NCI-H446 (cell line): ENCODE measurements around the gene ZNF329.
"Not testable (repeated sequence)": the region's sequence is repeated elsewhere in the genome, so short reads cannot be mapped to it uniquely, and the experiment has no call there.

ENCODE experiments used
- DNase-seq, 2 experiments: peaks; one replicate each; lab custom pipeline; 2025; lab: John Stamatoyannopoulos, UW

ZNF329 gene

DNA sequence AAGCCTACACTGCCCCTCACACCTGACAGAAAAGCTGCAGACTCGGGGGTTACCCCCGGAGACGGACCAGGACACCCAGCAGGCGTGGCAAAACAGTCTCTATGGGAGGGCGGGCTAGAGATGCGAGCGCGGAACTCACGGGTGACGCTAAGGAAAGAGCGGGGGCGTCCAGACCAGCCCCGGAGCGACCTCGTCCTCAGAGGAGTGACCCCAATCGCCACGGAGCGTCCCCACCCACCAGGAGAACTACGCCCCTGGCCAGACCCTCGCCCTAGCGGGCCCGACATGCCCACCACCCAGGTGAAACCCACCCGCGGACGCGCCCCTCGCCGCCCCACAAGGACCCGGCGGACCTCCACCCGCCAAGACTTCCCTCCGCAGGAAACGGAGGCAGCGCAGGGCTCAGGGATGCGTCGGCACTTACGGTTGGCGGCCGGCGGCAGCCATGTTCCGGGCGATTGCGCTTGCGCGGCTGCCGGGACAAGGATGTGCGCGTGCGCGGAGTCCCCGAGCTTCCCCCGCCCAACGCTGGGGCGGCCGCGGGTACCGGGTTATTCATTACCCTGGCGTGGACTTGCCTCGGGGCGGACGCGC is at the start of gene ZNF329:
Gene ZNF329, minus strand, starts transcription at position 462 of the 594 bp plus-strand sequence. CDS start 21,286 bp downstream, outside the sequence.
- peak; percentile 52 to 89 for DNase-seq

DNA sequence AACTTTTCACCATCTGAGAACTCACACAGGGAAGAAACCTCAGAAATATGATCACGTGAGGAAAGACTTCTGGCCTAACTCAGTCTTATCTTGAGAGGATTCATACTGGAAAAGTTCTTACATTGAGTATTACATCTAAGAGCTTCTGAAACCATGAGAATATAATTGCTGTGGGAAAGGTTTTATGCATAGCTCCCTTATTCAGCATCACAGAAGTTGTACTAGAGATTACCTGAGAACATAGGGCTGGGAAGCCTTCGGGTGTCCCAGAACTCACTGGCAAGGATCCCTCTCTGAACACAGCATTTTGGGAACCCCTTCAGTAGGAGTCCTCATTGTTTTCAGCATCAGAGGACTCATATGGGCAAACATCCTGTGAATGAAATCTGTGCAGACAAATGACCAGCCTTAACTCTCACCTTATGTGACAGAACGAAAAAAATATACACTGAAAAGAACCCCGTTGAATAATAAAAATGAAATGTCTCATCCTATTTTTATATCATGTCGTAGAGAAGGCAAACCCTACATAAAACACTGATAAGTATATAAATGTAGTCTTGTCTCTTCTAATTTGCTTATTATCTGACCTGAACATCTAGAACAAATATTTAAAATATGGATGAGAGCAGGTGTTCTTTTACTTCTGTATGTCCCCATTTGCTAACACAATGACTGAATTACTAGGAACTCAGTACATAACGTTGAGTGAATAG is 46.5 kb upstream of the ZNF329 start:
- no peak for DNase-seq

DNA sequence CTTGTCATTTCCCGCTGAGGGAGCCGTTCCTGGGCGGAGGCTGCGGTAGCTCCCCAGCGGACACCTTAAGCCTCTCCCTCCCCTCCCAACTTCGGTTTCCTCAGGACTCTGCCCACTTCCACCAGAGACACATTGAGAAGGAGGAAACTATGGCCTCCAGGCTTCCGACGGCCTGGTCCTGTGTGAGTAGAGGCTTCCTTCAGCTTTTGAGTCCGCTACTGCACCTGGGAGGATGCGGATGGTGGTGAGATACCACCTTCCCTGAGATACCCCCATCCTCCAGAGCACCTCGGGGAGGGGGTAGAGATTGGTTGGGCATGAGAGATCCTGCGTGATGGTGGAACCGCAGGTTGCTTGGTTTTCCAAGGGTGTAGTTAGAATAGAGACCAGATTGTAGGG is 33.2 kb upstream of the ZNF329 start:
- DNase-seq: no peak

DNA sequence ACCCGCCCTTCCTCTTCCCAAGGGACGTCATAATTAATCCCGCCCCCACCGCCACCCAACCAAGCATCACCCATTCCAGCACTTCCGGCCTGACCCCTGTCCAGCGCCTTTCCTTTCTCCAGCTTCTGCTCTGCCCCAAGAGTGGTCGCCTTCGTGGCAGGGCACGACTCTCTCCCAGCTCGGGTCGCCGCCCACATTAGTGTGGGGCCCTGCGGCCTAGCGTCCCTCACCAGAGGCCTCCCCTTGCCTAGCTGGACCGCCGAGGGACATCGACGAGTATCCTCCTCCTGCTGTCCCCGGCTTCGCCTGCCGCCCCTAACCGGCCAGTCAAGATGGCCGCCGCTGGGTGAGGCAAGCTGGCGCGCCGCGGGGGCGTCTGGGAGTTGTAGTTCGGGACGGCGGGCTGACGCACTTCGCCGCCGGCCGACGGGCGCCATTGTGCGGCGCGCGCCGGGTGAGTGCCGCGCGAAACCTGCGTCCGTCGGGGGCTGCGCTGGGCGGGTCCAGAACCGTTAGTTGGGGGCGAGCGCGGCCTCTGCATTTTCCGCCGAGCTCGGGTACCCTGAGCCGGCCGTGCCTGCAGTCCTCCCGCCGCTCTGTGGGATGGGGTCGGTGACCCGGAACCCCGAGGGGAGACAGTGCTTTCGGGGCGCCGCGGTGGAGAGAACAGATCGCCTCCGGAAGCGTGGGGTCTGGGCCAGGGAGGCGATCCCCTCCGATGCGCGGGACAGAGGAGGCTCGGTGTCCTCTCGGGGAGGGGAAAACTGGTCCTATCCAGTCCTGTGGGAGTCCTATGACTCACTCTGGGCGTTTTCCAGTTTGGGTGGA is 32.6 kb upstream of the ZNF329 start, which contains the start of gene ZNF274:
Gene ZNF274, plus strand, starts transcription at position 73 of the 828 bp plus-strand sequence. CDS start 905 bp downstream, outside the sequence.
- DNase-seq: peak; percentile 76 to 96

DNA sequence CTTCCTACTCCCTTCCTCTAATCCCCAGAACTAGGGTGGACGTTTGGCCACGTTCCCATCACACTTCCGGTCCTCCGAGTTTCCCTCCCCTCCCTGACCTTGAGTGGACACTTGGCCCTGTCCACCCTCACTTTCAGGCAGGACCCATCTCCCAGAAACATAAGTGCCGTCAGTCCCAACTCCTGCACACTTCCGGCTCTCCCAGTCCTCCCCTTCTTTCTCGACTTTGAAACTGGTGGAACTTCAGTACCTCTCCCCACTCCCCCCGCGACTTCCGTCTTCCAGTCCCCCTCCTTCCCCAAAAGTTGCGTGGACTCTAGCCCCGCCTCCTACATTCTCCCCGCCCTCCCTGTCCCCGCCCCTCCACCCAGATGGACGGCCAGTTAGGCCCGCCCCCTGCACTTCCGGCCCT is 32.0 kb upstream of the ZNF329 start:
- DNase-seq: peak in 1 of 2 experiments; percentile 88

DNA sequence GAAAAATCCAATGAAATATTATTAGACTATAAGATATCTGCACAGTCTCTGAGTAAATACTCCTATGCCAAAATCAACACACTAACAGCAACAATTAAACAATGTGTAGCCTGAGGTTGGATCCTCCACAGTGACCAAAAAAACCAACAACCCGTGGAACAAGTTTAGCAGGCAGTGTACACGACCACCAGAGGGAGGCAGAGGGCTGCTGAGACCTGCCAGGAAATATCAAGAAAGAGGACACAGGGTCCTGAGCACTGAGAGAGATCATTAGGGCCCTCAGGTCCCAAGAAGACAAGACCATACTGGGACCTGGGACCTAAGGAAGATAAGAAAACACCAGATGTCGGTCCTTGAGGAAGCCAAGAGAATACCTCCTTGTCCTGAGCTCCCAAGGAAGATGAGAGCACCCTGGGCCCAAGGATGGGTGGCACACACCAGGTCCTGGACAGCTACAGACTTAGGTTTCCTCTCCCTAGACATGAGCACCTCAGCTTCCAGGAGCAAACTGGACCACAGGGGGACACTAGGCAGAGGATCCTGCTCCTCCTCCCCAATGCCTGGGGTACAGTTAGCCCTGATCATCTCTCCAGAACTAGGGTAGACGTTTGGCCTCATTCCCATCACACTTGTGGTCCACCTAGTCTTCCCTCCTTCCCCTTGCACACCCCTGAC is 31.4 kb upstream of the ZNF329 start:
- DNase-seq: peak; percentile 20 to 56

DNA sequence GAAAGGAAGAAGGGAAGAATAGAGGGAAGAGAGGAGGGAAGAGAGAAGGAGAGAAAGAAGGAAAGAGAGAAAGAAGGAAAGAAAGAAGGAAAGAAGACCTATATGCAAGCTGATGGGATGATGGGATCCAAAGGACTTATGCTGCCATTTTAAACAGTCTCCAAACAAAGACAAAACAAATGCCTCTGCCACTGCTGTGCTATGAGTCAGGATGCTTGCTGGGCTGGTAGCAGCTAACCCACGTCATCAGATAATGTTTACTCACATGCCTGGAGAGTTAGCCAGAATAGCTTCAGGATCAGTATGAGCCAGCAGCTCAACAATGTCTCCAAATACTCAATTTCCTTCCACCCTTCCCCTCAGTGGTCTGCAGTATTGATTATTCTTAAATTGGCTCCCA is 20.3 kb upstream of the ZNF329 start:
- no peak for DNase-seq

DNA sequence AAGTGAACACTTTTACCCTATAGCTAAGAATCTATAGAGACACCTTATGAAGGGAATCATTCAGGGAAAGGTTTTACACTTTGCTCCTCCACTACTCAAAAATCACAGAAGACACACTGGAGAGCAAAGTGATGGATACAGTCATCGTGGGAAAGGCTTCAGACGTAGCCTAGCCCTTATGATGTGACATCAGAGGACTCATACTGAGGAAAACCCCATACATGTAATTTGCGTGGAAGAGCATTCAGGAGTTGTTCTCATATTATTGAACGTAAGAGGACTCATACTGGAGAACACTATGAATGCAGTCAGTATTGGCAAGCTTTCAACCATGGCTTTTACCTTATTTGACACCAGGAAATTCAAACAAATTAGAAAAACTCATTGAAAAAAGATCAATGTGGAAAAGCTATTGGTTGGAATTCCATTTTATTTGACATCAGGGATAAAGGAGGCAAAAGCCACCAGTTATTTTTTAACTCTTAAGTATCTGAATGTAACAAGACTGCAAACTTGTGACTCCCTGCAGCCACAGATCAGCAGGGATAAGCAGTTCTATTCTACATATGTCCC is 16.2 kb upstream of the ZNF329 start:
- no peak for DNase-seq

DNA sequence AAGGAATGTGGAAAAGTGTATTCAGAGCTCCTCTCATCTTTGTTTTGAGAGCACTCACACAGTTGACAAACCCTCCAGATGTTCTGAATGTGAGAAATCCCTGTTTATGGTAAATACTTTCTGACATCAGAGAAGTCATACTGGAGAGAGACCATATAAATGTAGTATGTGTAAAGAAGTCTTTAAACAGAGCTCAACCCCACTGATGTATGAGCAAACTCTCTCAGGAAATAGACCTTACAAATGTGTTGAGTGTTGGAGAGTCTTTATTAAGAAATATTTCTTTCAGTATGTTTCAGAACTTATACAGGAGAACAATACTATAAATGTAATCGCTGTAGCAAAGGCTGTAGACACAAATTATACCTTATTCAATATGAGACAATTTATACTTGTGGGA is 15.7 kb upstream of the ZNF329 start:
- DNase-seq: no peak

DNA sequence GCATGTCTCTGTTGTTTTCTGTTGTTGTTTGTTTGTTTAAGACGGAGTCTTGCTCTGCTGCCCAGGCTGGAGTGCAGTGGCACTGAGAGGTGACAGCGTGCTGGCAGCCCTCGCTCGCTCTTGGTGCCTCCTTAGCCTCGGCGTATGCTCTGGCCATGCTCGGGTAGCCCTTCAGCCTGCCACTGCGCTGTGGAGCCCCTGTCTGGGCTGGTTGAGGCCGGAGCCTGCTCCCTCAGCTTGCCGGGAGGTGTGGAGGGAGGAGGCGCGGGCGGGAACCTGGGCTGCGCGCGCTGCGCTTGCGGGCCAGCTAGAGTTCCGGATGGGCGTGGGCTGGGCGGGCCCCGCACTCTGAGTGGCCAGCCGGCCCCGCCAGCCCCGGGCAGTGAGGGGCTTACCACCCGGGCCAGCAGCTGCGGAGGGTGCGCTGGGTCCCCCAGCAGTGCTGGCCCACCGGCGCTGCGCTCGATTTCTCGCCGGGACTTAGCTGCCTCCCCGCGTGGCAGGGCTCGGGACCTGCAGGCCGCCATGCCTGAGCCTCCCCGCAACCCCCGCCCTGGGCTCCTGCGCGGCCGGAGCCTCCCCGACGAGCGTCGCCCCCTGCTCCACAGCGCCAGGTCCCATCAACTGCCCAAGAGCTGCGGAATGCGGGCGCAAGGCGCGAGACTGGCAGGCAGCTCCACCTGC is 6.6 kb upstream of the ZNF329 start:
- DNase-seq: no peak

DNA sequence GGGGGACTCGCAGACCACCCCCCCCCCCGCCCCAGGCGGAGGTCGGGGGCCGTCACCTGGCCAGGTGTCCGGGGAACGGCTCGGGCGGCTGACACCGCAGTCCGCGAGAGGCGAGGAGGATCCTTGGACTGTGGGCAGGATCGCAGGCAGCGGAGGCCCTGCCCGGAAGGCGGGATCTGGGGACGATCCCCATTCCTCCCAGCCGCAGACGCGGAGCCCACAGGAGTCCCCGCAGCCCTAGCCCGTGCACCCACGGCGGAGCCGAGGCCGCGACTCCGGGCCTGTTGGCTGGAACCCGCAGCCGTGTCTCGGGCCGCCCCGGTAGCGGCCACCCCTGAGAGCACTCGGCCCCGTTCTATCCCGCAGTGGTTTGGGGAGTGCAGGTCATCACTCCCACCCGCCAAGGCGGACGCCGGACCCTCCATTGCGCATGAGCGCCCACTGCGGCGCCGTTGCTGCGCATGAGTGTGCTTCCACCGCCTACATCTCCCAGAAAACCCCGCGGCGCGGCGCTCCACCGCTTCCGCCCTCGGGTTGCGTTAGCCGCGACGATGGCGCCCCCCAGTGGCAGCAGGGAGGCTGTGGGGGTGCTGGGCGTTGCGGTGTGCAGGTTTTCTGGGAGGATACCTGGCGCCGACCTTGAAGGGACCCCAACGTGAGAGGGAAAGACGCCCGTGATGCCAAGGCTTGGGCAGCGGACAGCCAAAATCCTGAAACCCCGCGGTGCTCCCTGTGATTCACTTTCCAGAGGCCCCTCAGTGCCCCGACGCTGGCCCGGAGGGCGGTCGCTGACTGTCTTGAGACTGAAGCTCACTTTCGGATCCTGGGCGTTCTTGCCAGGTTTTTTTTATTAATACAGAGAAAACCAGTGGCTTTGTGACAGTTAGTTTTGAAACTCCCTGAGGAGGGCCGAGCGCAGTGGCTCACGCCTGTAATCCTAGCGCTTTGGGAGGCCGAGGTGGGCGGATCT is 4.4 kb upstream of the ZNF329 start:
- peak in 1 of 2 experiments; percentile 67 for DNase-seq

DNA sequence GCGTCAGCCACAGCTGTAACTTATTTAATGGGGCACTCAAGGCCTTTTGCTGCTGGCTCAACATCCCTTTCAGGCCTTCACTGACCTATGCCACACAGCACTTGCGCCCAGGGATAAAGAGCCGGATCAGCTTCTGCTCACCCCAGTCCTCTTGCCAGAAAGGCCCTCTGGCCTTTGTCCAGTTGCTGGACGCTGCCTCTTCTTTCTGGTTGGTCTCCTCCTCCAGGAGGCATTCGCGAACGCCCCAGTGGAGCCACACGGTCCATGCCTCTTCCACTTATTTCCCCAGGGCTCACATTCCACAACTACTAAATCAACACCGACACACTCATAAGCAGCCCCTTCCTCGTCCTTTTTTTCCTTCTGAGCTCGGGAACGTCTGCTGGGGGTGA is 3.7 kb upstream of the ZNF329 start:
- DNase-seq: no peak

DNA sequence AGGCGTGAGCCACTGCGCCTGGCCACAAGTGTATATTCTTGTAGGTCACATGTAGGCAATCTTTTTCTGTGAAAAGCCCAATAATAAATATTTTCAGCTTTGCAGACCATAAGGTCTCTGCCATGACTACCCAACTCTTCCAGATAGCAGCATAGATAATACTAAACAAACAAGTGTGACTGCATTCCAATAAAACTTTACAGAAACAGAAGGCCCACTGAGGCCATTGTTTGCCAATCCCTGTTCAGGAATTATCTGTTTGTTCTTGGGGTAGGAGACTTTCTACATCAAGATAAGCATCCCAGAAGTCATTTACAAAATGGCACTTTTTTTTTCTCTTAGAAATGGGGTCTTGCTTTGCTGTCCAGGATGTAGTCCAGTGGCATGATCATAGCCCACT is 2.8 kb upstream of the ZNF329 start:
- DNase-seq: no peak

DNA sequence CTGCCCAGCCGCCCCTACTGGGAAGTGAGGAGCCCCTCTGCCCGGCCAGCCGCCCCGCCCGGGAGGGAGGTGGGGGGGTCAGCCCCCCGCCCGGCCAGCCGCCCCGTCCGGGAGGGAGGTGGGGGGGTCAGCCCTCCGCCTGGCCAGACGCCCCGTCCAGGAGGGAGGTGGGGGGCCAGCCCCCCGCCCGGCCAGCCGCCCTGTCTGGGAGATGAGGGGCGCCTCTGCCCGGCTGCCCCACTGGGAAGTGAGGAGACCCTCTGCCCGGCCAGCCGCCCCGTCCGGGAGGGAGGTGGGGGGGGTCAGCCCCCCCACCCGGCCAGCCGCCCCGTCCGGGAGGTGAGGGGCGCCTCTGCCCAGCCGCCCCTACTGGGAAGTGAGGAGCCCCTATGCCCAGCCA is 3.1 kb downstream of the ZNF329 start:
- DNase-seq: not testable (repeated sequence)

DNA sequence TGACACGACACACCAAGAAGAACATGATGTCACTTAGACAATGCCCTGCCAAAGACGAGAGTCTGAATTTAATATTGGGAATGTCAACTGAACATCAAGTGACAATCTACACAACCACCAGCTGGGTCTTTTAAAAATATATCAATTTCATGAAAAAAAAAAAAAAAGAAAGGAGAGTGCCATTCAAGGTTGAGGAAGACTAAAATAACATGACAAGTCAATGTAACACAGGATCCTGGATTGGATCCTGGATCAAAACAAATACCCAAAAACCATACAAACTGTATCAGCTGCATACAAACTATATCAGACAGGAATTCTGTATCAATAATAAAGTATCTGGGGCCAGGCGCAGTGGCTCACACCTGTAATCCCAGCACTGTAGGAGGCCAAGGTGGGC is 4.7 kb downstream of the ZNF329 start:
- DNase-seq: no peak

DNA sequence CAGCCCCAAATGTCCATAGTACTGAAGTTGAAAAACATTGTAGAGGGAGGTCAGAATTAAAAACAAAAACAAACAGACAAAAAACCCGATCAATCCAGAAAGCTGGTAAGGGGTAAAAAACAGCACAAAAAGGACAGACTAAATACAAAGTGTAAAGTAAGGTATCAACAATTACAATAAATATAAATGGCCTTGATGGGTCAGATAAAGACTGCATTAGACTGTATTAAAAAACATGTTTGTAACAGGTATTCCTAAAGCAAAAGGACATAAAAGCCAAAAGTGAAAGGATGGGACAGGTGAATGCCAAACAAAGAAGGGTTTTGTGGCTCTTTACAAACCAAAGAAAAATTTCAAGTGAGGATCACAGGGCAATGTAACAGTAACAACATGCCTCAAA is 16.3 kb downstream of the ZNF329 start:
- no peak for DNase-seq

DNA sequence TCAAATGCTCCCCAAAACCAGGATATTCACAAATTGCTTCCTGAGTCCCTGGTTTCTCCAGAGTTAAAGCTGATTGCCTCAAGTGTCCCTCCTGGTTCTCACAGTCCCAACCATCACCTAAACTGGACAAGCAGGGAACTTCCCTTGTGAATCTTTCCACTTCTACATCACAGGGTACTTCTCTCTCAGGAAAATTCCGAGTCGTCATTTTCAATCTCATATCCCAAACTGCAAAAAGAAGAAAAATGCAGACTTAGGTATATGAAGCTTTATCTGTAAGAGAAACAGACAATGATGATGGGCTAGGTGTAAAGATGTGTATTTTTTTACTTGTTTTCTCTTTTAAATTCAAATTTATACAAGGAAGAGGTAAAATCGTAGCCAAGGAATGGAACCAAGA is 21.3 kb downstream of the ZNF329 start:
- no peak for DNase-seq

DNA sequence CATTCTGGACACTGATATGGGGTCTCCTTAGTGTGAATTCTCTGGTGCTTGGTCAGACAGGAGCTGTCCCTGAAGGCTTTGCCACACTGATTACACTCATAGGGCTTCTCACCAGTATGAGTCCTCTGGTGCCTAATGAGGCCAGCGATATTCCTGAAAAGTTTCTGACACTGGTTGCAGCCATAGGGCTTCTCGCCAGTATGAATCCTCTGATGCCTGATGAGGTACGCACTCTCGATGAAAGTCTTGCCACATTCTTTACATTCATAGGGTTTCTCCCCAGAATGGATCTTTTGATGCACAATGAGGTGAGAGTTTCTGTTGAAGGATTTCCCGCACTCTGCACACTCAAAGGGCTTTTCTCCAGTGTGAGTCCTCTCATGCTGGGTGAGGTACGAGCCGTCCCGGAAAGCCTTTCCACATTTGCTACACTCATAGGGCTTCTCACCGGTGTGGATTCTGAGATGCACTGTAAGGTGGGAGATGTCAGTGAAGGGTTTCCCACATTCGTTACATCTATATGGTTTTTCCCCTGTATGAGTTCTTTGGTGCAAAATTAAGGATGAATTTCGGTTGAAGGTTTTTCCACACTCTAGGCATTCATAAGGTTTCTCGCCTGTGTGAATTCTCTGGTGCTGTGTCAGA is 22.4 kb downstream of the ZNF329 start:
- DNase-seq: no peak

DNA sequence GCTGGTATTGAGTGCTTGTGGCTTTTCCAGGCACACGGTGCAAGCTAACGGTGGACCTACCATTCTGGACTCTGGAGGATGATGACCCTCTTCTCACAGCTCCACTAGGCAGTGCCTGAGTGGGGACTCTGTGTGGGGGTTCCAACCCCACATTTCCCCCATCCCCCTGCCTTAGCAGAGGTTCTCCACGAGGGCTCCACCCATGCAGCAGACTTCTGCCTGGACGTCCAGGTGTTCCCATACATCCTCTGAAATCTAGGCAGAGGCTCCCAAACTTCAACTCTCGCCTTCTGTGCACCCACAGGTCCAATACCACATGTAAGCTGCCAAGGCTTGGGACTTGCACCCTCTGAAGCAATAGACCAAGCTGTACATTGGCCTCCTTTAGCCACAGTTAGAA is 27.2 kb downstream of the ZNF329 start:
- no peak for DNase-seq
